Tibial nerve (tissue), 4 donors: ENCODE measurements around the gene SLCO2A1. TPM values are rescaled to one million over a fixed set of nuclear protein-coding genes. Genes with fewer than 3 reads are reported as not detected.

Experiments used
- DNase-seq, 2 donors: peaks; one replicate each; pipeline ENCODE4 v3.0.0-alpha.2; 2019; ENCODE audit warnings: low spot score in 2 of 2
- H3K27ac ChIP-seq, 4 donors: fragments of 200-600 bp; sonication (generic) in 3 of 4; one replicate each; pipeline ENCODE4 v1.5.1; 2017 to 2019; ENCODE audit warnings: mild to moderate bottlenecking in 1 of 4
- H3K27me3 ChIP-seq, 2 donors: fragments of 200-600 bp; sonication (generic) in 1 of 2; one replicate each; pipeline versions ENCODE4 v1.5.1 to v1.6.0; 2017 to 2019
- H3K36me3 ChIP-seq, 3 donors: fragments of 200-600 bp; sonication (generic); one replicate each; pipeline ENCODE4 v1.5.1; 2018 to 2019
- H3K4me1 ChIP-seq, 4 donors: fragments of 200-600 bp; sonication (generic) in 3 of 4; one replicate each; pipeline ENCODE4 v1.5.1; 2017 to 2019
- H3K4me3 ChIP-seq, 4 donors: fragments of 200-600 bp; sonication (generic) in 3 of 4; one replicate each; pipeline ENCODE4 v1.5.1; 2017 to 2019; ENCODE audit warnings: mild to moderate bottlenecking in 1 of 4, moderate library complexity in 1 of 4
- H3K9me3 ChIP-seq, 4 donors: fragments of 200-600 bp; sonication (generic) in 3 of 4; one replicate each; pipeline ENCODE4 v1.5.1; 2017 to 2019
- CTCF ChIP-seq, 5 experiments: fragments of 200-600 bp in 3 of 5; fragments of 450-650 bp in 2 of 5; sonication (generic) in 3 of 5; IDR thresholded peaks; one replicate each; pipeline ENCODE4 v1.5.1; 2016 to 2019; ENCODE audit warnings: antibody characterized with exemption in 5 of 5, mild to moderate bottlenecking in 3 of 5, moderate library complexity in 2 of 5
- EP300 ChIP-seq, 2 donors: sonication (generic); formaldehyde crosslinking; IDR thresholded peaks; one replicate each; pipeline ENCODE4 v1.6.1; 2017; ENCODE audit warnings: antibody characterized with exemption in 2 of 2, mild to moderate bottlenecking in 1 of 2
- POLR2A ChIP-seq, 2 donors: fragments of 450-650 bp; IDR thresholded peaks; one replicate each; pipeline ENCODE4 v1.6.1; 2017; ENCODE audit warnings: antibody characterized with exemption in 2 of 2, mild to moderate bottlenecking in 2 of 2, moderate library complexity in 2 of 2
- WGBS, 2 donors: methylation state at CpG; one replicate each; pipeline ENCODE4 v1.1.5; 2018; 5-methylcytosine and 5-hydroxymethylcytosine counted together
- total RNA-seq, 4 donors: library from RNA; depleted of rRNA; stranded (reverse); fragments of >200 nt; gene quantifications; one replicate each; pipeline ENCODE4 v1.1.0, GENCODE V29; 2016

The SLCO2A1 gene
- total RNA-seq, 4 donors from 2014 or later, result 8.8 to 22.9 (median 12.2) TPM

- H3K36me3 ChIP-seq, result no peaks in the 10 kb centered on the region
- DNase-seq, result no peak
- no peaks in the 10 kb centered on the region for H3K9me3 ChIP-seq
- WGBS, 2 donors, result 47 to 53% methylated on average over 8 of the region's 8 CpGs
- H3K27ac ChIP-seq, result no peak overlapping the region
- TF ChIP-seq EP300 (IDR thresholded peaks at IDR 0.05), result no peak
- TF ChIP-seq CTCF (IDR thresholded peaks at IDR 0.05), result no peak
- no peak for TF ChIP-seq POLR2A (IDR thresholded peaks at IDR 0.05)
- no peak overlapping the region for H3K4me3 ChIP-seq
- peaks cover 0 to 12% (median 2%) of the 10 kb centered on the region in 4 donors for H3K4me1 ChIP-seq
- no peaks in the 10 kb centered on the region for H3K27me3 ChIP-seq
Measured at GRCh38 chr3:133887803-133888703, 141.7 kb downstream of the SLCO2A1 start.

- H3K36me3 ChIP-seq, result no peaks in the 10 kb centered on the region
- H3K4me3 ChIP-seq, result no peak overlapping the region
- no peaks in the 10 kb centered on the region for H3K9me3 ChIP-seq
- H3K4me1 ChIP-seq, result peaks cover 0 to 15% (median 2%) of the 10 kb centered on the region in 4 donors
- DNase-seq, result no peak
- no peak overlapping the region for H3K27ac ChIP-seq
- H3K27me3 ChIP-seq, result no peaks in the 10 kb centered on the region
- TF ChIP-seq EP300 (IDR thresholded peaks at IDR 0.05) (no peak), POLR2A (IDR thresholded peaks at IDR 0.05) (no peak), CTCF (IDR thresholded peaks at IDR 0.05) (no peak)
- WGBS, 2 donors, result 68 to 82% methylated on average over 2 to 3 of the region's 4 CpGs
Measured at GRCh38 chr3:133887074-133887802, 142.5 kb downstream of the SLCO2A1 start.

DNA sequence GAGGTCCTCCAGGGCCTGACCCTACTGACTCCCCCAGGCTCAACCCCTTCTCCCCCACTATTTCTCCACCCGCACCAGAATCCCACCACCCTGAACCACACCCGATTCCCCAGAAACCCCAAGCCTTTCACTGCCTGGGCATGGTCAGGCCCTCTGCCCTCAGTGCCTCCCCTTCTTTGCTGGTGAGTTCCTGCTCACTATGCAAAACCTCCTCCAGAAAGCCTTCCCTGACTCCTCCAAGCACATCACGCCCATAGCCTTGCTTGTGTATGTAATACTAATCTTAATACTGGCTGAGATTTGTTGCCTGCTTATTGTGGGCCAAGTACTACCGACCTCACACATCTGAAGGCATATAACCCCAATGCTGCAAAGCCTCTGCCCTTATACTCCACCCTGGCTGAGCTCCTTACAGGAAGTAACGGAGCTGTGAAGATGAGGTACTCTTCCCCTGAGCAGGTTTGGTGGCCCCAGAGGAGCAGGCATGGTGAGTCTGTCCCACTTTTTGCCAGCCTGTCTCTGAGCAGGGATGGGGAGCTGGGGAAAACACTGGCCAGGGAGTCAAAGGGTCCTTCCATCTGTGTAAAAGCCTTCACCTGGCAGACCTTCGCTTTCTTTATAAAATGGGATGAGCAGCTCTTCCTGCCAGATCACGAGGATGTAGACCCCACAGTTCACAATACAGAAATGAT, 143.5 kb downstream of the SLCO2A1 start:
- Histone ChIP-seq H3K4me1 (peaks cover 0 to 15% (median 2%) of the 10 kb centered on the region in 4 donors), H3K27me3 (no peaks in the 10 kb centered on the region), H3K9me3 (no peaks in the 10 kb centered on the region), H3K36me3 (no peaks in the 10 kb centered on the region), H3K4me3 (no peak overlapping the region), H3K27ac (no peak overlapping the region)
- TF ChIP-seq EP300 (IDR thresholded peaks at IDR 0.05), result no peak
- DNase-seq, result no peak
- 82 to 93% methylated on average over 7 of the region's 7 CpGs for WGBS, 2 donors

- no peak for TF ChIP-seq EP300 (IDR thresholded peaks at IDR 0.05)
- no peak for TF ChIP-seq POLR2A (IDR thresholded peaks at IDR 0.05)
- no peak for TF ChIP-seq CTCF (IDR thresholded peaks at IDR 0.05)
- WGBS, 2 donors, result 92 to 93% methylated on average over 11 of the region's 11 CpGs
- Histone ChIP-seq H3K4me3 (no peak overlapping the region), H3K4me1 (peaks cover 0 to 15% (median 2%) of the 10 kb centered on the region in 4 donors), H3K27ac (no peak overlapping the region), H3K27me3 (no peaks in the 10 kb centered on the region), H3K36me3 (no peaks in the 10 kb centered on the region), H3K9me3 (no peaks in the 10 kb centered on the region)
- no peak for DNase-seq
Measured at GRCh38 chr3:133884887-133885711, 144.6 kb downstream of the SLCO2A1 start.
